GM21529 (cell line): ENCODE results near the gene FIBP.

Experiments
- ATAC-seq: cut with Tn5 transposase; IDR thresholded peaks from one replicate; pipeline ENCODE4 v1.9.1; 2021; ENCODE audit not compliant: unreplicated experiment

Gene FIBP

DNA sequence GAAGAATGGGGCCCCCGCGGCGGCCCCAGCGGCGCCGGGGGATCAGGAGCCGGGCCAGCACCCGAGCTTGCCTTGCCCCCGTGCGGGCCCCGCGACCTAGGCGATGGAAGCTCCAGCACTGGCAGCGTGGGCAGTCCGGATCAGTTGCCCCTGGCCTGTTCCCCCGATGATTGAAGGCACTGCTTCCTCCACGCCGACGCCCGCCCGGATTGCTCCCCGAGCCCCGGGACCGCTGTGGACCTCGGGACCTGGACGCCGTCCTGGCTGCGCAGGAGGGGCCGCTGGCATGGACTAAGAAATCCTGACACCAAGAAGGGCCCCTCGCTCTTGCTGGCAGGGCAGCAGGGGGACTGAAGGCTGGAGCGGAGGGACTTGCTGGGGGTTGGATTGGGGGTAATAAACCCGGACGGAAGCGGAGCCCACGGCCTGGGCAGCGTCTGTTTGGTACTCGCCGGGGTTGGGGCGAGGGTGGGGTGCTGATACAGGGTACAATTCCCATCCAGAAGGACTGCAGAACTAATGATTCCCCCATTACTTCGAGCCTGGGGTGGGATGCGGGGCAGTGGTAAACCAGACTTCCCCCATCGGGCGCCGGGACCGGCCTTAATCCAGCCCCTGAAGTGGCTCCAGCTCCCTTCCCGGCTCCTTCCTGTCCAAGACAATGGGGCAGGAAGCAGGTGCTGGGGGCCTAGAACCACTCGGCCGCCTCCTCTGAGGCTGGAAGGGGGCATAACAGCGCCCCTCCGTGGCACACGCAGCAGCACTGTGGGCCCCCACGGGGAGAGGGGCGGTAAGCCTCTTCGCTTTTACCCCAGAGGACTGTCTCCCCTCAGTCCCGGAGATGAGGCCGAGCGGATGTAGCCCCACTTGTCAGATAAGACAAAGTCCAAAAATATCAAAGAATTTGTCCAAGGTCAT lies 3.2 kb upstream of the FIBP start:
- ATAC-seq: no peak

DNA sequence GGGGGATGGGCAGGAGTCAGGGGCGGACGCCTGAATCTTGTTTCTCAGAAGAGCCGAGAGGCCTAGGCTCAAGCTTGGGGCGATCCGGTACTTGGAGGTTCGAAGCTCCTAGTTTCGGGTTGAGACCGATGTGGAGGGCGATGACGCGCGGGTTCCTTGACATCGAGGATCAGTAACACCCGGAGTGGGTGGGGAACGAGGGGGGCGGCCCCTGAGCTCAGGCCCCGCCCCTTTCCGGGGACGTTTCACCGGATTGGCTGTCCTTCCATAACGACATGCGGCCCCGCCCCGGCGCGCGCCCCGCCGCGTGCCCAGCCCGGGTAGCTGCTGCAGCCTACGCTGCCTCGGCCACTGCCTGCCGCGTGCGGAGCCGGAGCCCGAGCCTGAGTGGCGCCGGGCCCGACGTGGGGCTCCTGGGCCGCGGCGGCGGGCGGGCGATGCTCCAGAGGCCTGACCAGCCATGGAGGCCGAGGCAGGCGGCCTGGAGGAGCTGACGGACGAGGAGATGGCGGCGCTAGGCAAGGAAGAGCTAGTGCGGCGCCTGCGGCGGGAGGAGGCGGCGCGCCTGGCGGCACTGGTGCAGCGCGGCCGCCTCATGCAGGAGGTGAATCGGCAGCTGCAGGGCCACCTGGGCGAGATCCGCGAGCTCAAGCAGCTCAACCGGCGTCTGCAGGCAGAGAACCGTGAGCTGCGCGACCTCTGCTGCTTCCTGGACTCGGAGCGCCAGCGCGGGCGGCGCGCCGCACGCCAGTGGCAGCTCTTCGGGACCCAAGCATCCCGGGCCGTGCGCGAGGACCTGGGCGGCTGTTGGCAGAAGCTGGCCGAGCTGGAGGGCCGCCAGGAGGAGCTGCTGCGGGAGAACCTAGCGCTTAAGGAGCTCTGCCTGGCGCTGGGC lies 2.3 kb upstream of the FIBP start, which contains the start of gene CCDC85B:
CCDC85B (plus strand) TSS at position 350 of the 895 bp plus-strand sequence; CDS start at position 461, 111 bp downstream.
- ATAC-seq: peak; percentile 54

DNA sequence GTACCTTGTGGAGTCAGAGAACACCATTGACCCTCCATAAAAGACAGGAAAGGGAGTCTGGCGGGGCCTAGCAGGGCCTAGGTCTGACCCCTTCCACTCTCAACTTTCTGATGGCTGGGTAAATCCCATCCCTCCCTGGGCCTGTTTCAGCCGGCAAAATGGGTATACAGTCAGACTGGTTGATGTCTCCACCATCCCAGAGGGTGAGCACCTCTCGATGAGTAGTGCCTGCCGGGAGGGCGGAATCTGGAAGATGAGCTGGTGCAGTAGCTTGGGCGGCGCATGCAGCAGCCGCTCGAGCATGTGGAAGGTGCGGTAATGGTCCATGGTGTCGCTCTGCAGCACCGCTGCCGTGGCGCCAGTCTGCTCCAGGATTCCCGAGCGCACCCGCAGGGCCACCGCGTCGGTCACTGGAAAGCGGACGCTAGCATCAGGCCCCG lies 528 bp downstream of the FIBP start:
- no peak for ATAC-seq

DNA sequence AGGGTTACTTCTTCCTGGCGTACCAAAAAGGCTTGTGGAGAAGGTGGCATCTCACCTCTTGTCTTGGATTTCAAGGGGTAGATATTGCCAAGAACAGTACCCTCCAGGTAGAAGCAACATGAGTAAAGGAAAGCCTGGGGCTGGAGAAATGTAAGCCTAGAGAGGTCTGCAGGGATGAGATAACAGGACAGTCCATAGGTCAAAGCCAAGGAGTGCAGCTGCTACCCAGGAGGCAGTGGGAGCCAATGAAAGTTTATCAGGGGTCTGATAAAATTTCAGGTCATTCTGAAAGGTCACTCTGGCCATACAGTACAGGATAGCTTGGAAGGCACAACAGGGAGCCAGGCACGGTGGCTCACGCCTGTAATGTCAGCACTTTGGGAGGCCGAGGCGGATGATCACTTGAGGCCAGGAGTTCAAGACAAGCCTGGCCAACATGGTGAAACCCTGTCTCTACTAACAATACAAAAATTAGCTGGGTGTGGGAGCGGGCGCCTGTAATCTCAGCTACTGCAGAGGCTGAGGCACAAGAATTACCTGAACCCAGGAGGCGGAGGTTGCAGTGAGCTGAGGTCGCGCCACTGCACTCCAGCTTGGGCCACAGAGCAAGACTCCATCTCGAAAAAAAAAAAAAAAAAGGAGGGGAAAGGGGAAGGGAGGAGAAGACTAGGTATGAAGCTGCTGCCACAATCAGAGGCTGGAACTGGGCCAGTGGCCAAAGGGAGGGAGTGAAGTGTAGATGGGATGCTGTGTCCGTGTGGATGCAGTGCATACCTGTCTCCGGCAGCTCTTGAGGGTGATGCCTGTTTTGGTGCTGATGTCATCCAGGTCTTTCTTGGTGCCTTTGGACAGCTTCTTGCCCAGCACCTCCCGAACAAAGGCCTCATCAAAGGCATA lies 1.2 kb downstream of the FIBP start:
- no peak for ATAC-seq

DNA sequence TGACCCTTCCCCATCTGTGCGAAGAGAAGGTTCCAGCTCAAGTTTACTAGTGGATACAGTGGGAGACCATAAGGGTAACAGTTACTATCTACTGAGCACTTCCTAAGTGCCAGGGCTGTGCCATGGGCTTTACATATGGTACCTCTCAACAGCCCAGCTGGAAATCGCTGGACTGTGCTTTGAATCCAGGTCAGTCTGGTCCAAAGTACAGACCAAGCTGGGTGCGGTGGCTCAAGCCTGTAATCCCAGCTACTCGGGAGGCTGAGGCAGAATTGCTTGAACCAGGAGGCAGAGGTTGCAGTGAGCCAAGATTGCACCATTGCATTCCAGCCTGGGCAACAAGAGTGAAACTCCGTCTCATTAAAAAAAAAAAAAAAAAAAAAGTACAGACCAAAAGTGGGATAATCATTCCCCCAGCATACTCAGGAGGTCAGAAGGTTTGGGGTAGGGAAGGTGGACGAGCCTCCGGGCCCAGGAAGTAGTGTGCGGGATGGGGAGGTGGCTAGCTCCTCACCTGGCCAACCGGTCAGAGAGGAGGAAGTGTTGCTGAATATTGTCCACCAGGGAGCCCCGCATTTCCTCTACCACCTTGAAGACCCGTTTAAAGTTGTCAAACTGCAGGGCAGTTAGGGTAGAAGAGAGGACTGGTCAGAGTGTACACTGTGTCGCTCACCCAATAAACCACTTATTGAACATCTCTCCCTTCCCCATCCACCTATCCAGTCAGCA lies 2.3 kb downstream of the FIBP start:
- ATAC-seq: no peak

DNA sequence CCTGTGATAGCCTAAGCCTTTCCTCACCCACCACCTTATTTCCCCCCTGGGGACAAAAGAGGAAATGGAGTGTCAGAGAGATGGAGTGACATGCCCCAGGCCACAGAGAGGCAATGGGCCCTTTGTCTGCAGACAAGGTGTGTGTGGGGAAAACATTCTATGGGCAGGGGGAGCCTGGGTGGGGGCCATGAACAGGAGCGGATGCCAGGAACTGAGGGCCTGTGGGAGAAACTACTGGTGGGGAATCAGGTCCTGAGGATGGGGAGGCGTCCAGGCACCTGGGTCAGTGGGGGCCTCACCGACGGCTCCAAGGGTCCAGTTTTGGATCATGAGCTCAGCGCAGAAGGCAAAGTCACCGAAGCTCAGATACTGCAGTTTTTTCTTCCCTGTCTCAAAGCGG lies 3.0 kb downstream of the FIBP start:
- no peak for ATAC-seq

DNA sequence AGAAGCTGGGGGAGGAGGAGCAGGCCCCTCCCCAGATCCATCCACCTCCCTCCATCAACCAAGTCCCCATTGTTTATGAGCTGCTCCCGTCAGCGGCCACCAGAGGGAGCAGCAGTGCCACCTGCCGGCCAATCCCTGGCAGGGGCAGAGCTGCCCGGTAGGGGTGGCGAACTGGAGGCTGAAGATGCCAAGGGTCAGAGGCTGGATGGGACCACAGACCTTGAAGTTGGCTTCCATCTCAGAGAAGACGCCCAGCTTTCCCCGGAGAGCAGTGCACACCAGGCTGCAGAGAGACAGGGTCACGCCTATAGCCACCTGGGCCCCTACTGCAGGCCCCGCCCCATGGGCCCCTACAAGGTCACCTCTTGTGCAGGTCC lies 3.6 kb downstream of the FIBP start:
- no peak for ATAC-seq

DNA sequence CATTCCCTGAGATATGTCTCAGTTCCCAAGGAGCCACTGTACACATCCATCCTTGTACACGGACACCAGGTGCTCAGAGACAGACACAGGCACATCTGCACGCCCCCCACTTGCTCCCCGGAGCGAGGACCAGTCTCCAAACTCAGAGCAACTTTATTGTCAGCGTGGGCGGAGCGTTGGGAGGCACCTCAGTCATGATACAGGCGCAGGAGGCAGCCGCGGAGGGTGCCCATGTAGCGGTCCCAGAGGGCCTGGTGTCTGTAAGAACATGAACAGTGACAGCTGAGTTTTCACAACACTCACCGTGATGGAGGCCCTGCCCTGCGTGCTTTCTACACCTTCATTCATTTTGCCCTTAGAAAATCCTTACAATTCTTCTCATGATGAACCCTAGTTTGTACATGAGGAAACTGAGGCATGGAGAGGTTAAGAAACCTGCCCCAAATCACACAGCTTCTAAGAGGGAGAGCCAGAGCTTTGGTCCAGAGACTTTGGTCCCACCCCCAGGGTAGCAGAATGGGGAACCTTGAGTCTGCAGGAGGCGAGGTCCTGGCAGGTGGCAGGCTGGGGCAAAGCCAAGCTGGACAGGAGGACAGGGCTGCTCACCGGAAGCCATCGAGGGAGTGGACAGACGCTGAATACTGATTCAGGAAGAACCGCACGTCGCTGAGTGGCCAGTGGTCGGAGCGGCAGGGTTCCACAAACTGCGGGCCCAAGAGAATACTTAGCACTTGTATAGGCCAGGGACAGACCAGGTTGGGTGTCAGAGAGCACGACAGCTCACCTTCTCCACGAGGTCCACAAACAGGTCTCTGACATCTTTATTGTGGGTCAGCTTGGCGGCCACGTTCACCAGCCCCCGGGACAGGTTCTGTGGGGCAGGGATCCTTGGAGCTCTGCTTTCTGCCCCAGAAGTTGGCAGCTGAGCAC lies 4.2 kb downstream of the FIBP start:
- ATAC-seq: no peak

DNA sequence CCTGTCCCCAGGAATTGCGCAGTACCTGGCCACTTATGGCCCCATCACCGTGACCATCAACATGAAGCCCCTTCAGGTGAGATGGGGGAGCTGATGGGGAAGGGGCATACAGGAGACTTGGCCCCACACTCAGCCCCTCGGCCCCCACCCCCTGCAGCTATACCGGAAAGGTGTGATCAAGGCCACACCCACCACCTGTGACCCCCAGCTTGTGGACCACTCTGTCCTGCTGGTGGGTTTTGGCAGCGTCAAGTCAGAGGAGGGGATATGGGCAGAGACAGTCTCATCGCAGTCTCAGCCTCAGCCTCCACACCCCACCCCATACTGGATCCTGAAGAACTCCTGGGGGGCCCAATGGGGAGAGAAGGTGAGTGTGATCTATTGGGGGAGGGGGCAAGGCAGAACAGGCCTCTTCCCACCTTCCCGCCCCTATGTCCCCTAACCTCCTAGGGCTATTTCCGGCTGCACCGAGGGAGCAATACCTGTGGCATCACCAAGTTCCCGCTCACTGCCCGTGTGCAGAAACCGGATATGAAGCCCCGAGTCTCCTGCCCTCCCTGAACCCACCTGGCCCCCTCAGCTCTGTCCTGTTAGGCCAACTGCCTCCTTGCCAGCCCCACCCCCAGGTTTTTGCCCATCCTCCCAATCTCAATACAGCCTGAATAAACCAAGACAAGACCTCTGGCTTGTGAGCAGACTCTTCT lies 5.1 kb downstream of the FIBP start:
- no peak for ATAC-seq

DNA sequence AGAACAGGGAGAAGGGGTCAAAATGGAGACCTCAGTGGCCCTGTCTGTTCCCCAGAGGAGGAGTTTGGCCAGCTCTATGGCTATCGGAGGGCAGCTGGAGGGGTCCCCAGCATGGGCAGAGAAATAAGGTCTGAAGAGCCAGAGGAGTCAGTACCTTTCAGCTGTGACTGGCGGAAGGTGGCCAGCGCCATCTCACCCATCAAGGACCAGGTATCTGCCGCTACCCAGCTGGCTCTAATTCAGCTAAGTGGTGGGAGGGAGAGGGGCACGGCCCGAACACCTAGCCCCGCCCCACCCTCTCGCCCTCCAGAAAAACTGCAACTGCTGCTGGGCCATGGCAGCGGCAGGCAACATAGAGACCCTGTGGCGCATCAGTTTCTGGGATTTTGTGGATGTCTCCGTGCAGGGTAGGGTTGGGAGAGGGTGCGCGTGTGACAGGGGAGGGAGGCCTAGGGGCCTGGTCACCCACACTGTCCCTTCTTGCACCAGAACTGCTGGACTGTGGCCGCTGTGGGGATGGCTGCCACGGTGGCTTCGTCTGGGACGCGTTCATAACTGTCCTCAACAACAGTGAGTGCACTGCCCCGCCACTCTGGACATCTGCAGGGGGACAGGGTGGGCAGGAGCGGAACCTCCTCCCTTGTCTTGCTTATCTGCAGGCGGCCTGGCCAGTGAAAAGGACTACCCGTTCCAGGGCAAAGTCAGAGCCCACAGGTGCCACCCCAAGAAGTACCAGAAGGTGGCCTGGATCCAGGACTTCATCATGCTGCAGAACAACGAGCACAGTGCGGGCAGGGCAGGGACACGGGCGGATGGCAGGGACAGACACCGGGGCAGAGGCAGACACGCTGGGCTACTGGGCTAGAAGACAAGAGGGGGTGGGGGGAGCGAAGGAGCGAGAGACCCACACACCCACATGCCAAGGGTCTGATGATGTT lies 5.9 kb downstream of the FIBP start:
- no peak for ATAC-seq

DNA sequence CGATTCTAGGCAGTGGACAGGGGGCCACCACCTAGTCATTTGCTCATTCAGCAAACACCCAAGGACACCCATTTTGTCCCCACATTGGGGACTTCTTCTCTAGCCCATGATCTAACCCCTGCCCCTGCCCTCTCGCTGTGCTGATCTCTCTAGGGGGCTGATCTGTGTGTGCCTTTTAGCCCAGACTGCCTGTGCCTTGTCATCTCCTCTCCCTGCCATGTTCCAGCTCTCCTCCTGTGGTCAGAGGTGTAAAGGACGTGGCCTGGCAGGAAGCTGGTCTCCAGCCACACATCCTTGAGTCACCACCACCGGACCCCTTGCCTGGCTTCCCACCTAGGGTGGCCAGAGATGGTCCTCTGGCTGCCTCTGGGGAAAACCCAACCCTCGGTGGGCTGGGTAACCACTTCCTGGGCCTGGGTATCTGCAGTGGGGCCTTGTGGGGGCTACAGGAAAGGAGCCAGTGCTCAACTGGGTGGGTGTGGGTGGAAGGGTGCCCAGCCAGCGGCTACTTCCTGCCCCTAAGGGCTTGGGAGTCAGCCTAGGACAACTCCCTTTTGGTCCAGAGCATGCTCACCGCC lies 7.3 kb downstream of the FIBP start:
- no peak for ATAC-seq

DNA sequence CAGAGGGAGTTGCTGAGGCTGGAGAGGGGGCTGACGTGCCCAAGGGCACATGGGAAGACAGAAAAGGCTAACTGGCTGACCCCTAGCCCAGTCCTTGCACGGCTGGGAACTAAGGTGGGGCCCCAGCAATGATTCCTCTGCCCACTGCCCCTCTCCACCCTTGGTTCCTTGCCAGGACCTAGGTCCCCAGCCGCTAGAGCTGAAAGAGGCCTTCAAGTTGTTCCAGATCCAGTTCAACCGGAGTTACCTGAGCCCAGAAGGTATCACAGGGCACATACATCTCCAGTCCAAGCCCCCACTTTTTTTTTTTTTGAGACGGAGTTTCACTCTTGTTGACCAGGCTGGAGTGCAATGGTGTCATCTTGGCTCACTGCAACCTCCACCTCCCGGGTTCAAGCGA lies 8.2 kb downstream of the FIBP start:
- no peak for ATAC-seq

DNA sequence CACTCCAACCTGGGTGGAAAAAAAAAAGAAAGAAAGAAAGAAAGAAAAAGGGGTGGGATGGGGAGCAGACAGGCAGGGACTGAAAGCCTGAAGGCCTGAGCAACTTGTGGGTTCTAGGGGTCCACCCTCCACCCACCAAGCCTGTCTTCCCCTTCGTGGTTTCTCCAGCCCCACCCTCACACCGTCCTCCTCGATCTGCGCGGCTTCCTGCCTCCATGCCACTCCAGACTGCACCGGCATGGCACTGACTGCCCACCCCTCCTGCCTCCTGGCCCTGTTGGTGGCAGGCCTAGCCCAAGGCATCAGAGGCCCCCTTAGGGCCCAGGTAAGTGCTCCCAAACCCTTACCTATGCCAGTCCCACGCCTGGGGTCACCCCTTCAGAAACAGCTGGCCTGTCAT lies 8.7 kb downstream of the FIBP start, which contains the start of gene CTSW:
CTSW (plus strand) TSS at position 221 of the 400 bp plus-strand sequence; CDS start at position 239, 18 bp downstream.
- ATAC-seq: no peak

DNA sequence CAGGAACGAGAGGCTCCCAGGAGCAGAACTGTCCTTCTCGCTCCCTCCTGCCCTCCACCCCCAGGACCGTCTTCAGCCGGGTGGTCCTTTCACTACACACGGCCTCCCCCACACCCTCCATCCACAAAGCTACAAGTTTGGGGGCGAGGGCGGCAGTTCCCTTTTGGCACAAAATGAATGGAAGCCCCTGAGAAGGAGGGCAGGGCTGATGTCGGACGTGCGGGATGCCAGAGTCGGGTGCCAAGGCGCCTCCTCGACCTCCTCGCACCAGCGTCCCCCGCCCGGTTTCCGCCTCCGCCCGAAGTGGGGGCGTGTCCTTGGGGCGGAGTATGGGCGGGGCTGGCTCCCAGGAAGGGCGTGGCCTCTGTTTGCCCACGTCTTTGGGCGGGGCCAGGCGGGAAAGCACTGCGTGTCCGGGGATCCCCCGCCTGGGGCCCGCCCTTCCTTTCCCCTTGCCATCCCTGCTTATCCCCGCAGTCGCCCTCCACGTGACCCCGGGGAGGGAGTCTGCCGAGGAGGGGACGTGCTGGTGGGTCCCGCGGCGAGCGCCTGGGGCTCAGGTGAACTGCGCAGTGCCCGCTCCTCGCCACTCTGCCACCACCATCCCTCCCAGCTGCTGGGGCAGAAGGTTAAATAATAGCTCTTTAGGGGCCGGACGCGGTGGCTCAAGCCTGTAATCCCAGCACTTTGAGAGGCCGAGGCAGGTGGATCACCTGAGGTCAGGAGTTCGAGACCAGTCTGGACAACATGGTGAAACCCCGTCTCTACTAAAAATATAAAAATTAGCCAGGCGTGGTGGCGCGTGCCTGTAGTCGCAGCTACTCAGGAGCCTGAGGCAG lies 14.7 kb downstream of the FIBP start:
- ATAC-seq: peak; percentile 77

DNA sequence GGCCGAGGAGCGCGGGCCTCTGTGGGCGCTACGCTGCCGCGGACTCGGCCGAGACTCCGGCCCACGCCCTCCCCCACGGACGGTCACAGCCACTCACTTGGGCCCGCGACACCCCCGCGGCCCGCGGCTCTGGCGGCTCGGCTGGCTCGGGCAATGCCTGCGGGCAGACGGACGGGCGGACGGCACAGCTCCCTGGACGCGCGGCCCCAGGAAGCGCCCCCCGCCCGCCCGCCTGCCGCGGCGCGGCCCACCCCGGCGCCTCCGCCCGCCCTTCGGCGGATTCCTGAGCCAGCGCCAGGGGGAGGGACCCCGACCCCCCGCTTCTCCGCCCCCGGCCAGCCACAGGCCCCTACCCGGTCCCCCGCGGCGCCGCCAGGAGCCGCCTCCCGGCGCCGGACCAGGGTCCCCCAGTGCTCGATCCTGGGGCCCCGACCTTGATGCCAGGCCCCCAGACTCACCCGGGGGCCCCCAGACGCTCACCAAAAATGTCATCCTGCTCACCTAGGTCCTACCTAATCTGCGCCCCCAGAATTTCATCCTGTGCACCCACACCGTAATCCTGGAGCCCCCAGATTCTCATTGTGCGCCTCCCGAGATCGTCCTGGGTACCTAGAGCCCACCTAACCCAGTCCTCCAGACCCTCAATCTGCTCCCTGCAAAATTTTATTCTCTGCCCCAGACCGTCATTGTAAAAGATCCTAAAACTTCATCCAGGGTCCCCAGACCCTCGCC lies 15.5 kb downstream of the FIBP start, which contains the start of gene EFEMP2:
EFEMP2 (minus strand) TSS at position 215 of the 732 bp plus-strand sequence. CDS start 446 bp downstream, outside the sequence.
- no peak for ATAC-seq
